Lower lobe of right lung (tissue), 2 donors: Measurements from ENCODE around the gene MYBPH. TPM values are rescaled to one million over a fixed set of nuclear protein-coding genes. Genes with fewer than 3 reads are reported as not detected.

Experiments
- ATAC-seq, 2 donors: fragments of 200-7000 bp; cut with Tn5 transposase; one replicate each; pipeline ENCODE4 v1.9.1; 2020 to 2022; ENCODE audit warnings: mild to moderate bottlenecking in 2 of 2, moderate library complexity in 2 of 2
- DNase-seq: peaks from one replicate; pipeline ENCODE4 v3.0.0-alpha.2; 2020
- H3K27ac ChIP-seq: fragments of 200-600 bp; one replicate; pipeline ENCODE4 v1.8.0; 2022
- H3K27me3 ChIP-seq: fragments of 200-600 bp; one replicate; pipeline ENCODE4 v1.8.0; 2022; ENCODE audit warnings: low read depth
- H3K36me3 ChIP-seq: fragments of 200-600 bp; one replicate; pipeline ENCODE4 v1.8.0; 2022; ENCODE audit warnings: mild to moderate bottlenecking
- H3K4me1 ChIP-seq: fragments of 200-600 bp; one replicate; pipeline ENCODE4 v1.8.0; 2022
- H3K4me3 ChIP-seq: fragments of 200-600 bp; one replicate; pipeline ENCODE4 v1.8.0; 2022; ENCODE audit warnings: mild to moderate bottlenecking
- H3K9me3 ChIP-seq: fragments of 200-600 bp; one replicate; pipeline ENCODE4 v1.8.0; 2022
- CTCF ChIP-seq: fragments of 200-600 bp; IDR thresholded peaks from one replicate; pipeline ENCODE4 v1.8.0; 2022; ENCODE audit warnings: antibody characterized with exemption, mild to moderate bottlenecking
- intact Hi-C: fragments of 100-400 bp; cut with DNase I; formaldehyde crosslinking; loops from one replicate; pipeline ENCODE4 v1.11.0; 2022
- total RNA-seq: library from RNA; stranded (reverse); fragmentation: NEBNext Ultra II Directional; extraction: Animal tissue kit (Norgen Biotek cat#: 25700); gene quantifications from one replicate; pipeline ENCODE4 v1.2.1, GENCODE V29; 2021
- donor health status: DM: no; HTN: yes; CAD: no; lungs with severe emphysema.

The MYBPH gene
- total RNA-seq, 1 donor from 2014 or later: not detected

- Histone ChIP-seq H3K36me3 (no peaks in the 10 kb centered on the region), H3K4me3 (no peak overlapping the region), H3K4me1 (peaks cover 39% of the 10 kb centered on the region), H3K27me3 (no peaks in the 10 kb centered on the region), H3K9me3 (no peaks in the 10 kb centered on the region), H3K27ac (peak overlapping the region; percentile 55)
- no peak for TF ChIP-seq CTCF
- intact Hi-C loops: loop anchor here (10.0 kb wide), 1 partner anchor 165 kb away; no protein-coding TSS in a partner anchor
- DNase-seq (no peak), ATAC-seq (peak; percentile 67 to 80)
These were observed 24.4 kb upstream of the MYBPH start for GRCh38 chr1:203199816-203200571.

- DNase-seq (no peak), ATAC-seq (no peak)
- TF ChIP-seq CTCF: no peak
- H3K4me3 ChIP-seq: no peak overlapping the region
- H3K27ac ChIP-seq: peak overlapping the region; percentile 55
- intact Hi-C loops: no loop called here
- no peaks in the 10 kb centered on the region for H3K27me3 ChIP-seq
- H3K36me3 ChIP-seq: no peaks in the 10 kb centered on the region
- peaks cover 39% of the 10 kb centered on the region for H3K4me1 ChIP-seq
- no peaks in the 10 kb centered on the region for H3K9me3 ChIP-seq
These were observed 23.8 kb upstream of the MYBPH start for GRCh38 chr1:203199481-203199815.

GRCh38 chr1:203199002-203199401, 23.4 kb upstream of the MYBPH start:
- Histone ChIP-seq H3K36me3 (no peaks in the 10 kb centered on the region), H3K4me3 (no peak overlapping the region), H3K27me3 (no peaks in the 10 kb centered on the region), H3K9me3 (no peaks in the 10 kb centered on the region), H3K27ac (no peak overlapping the region), H3K4me1 (peaks cover 39% of the 10 kb centered on the region)
- DNase-seq (no peak), ATAC-seq (no peak)
- TF ChIP-seq CTCF: no peak
- intact Hi-C loops: no loop called here

GRCh38 chr1:203197625-203198024, 22.0 kb upstream of the MYBPH start:
- Histone ChIP-seq H3K4me3 (no peak overlapping the region), H3K27ac (no peak overlapping the region), H3K36me3 (no peaks in the 10 kb centered on the region), H3K4me1 (peaks cover 30% of the 10 kb centered on the region), H3K9me3 (no peaks in the 10 kb centered on the region), H3K27me3 (no peaks in the 10 kb centered on the region)
- ATAC-seq (no peak), DNase-seq (no peak)
- no peak for TF ChIP-seq CTCF
- intact Hi-C loops: no loop called here

- H3K36me3 ChIP-seq: no peaks in the 10 kb centered on the region
- H3K27me3 ChIP-seq: no peaks in the 10 kb centered on the region
- DNase-seq (no peak), ATAC-seq (no peak)
- no peaks in the 10 kb centered on the region for H3K9me3 ChIP-seq
- TF ChIP-seq CTCF: no peak
- H3K4me3 ChIP-seq: no peak overlapping the region
- intact Hi-C loops: no loop called here
- H3K27ac ChIP-seq: no peak overlapping the region
- peaks cover 23% of the 10 kb centered on the region for H3K4me1 ChIP-seq
These were observed 20.7 kb upstream of the MYBPH start for GRCh38 chr1:203196371-203196770.
